ENCODE data around the gene SPR.

DNA sequence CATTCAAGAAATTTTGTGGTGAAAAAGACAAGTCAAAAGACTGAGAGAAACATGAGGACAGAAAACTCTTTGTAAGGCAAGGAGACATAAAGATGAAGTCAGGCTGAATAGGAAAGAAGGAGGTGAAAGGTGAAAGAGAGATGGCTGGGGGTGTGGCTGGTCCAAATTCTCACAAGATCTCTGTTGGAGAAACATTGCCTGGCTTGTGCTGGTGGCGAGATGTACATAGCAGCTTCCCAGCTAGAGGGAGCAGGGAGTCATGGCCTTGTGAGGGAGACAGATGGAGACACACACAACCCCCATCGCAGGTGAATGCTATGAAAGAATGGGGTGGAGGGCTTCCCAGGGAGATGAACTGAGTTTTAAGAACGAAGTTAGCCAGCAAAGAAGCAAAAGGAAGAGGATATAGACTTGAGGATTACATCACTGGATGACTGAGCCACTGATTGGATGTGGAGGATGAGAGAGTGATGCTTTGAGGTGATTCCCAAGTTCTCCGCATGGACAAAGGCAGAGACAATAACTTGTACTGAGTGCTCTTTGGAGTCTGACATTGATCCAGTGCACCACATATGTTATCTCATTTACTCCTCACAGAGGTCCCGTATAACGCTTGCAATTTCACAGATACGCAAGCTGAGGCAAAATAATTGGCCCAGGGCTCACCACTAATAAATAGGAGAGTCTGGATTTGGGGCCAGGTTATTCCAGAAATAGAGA, 26.4 kb downstream of the SPR start:
- TF ChIP-seq, protein P1, sequence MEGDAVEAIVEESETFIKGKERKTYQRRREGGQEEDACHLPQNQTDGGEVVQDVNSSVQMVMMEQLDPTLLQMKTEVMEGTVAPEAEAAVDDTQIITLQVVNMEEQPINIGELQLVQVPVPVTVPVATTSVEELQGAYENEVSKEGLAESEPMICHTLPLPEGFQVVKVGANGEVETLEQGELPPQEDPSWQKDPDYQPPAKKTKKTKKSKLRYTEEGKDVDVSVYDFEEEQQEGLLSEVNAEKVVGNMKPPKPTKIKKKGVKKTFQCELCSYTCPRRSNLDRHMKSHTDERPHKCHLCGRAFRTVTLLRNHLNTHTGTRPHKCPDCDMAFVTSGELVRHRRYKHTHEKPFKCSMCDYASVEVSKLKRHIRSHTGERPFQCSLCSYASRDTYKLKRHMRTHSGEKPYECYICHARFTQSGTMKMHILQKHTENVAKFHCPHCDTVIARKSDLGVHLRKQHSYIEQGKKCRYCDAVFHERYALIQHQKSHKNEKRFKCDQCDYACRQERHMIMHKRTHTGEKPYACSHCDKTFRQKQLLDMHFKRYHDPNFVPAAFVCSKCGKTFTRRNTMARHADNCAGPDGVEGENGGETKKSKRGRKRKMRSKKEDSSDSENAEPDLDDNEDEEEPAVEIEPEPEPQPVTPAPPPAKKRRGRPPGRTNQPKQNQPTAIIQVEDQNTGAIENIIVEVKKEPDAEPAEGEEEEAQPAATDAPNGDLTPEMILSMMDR (IDR thresholded peaks at IDR 0.05; ENCODE audit: insufficient read depth, low read length, poor library complexity, severe bottlenecking): no peak
- no peak for TF ChIP-seq EZH2phosphoT487 (conservative IDR thresholded peaks at IDR 0.05; ENCODE audit: low read length)
